Measurements from ENCODE around the gene CTBP2.

The CTBP2 gene

GRCh38 chr10:125113691-125114371, 46.5 kb downstream of the CTBP2 start:
- peak in 1 of 10 donors; percentile 64 for DNase-seq
- intact Hi-C loops (cut with DNase I), result no loop called here

GRCh38 chr10:125112697-125113494, 47.5 kb downstream of the CTBP2 start:
- intact Hi-C loops (cut with DNase I), result no loop called here
- DNase-seq, result no peak

- intact Hi-C loops (cut with DNase I), result no loop called here
- DNase-seq, result no peak
Observed at GRCh38 chr10:125111118-125111727, 49.1 kb downstream of the CTBP2 start.

GRCh38 chr10:125107965-125108580, 52.3 kb downstream of the CTBP2 start:
- no peak for DNase-seq
- intact Hi-C loops (cut with DNase I), result no loop called here

- intact Hi-C loops (cut with DNase I), result no loop called here
Observed at GRCh38 chr10:125107166-125107949, 53.0 kb downstream of the CTBP2 start.

GRCh38 chr10:125106586-125106985, 53.8 kb downstream of the CTBP2 start:
- intact Hi-C loops (cut with DNase I), result no loop called here
- peak in 1 of 10 donors; percentile 20 for DNase-seq

More at GRCh38 chr10:125107166-125107949, 53.0 kb downstream of the CTBP2 start:
- DNase-seq, result peak in 1 of 10 donors; percentile 9

- peak in 1 of 10 donors; percentile 70 for DNase-seq
- intact Hi-C loops (cut with DNase I), result no loop called here
Observed at GRCh38 chr10:125105706-125106255, 54.6 kb downstream of the CTBP2 start.

- DNase-seq, result peak in 1 of 10 donors; percentile 33
- intact Hi-C loops (cut with DNase I), result no loop called here
Observed at GRCh38 chr10:125105155-125105554, 55.2 kb downstream of the CTBP2 start.

- intact Hi-C loops (cut with DNase I), result no loop called here
- DNase-seq, result no peak
Observed at GRCh38 chr10:125104559-125104958, 55.8 kb downstream of the CTBP2 start.

- intact Hi-C loops (cut with DNase I), result no loop called here
- DNase-seq, result peak in 1 of 10 donors; percentile 52
Observed at GRCh38 chr10:125103924-125104323, 56.4 kb downstream of the CTBP2 start.

GRCh38 chr10:125103466-125103865, 56.9 kb downstream of the CTBP2 start:
- intact Hi-C loops (cut with DNase I), result no loop called here
- peak in 2 of 10 donors; percentile 48 to 54 for DNase-seq

GRCh38 chr10:125102821-125103220, 57.5 kb downstream of the CTBP2 start:
- DNase-seq, result peak in 2 of 10 donors; percentile 21 to 52

GRCh38 chr10:125102246-125102645, 58.1 kb downstream of the CTBP2 start:
- peak in 1 of 10 donors; percentile 23 for DNase-seq
- intact Hi-C loops (cut with DNase I), result no loop called here

More at GRCh38 chr10:125102821-125103220, 57.5 kb downstream of the CTBP2 start:
- intact Hi-C loops (cut with DNase I), result no loop called here

- DNase-seq, result peak in 1 of 10 donors; percentile 5
- intact Hi-C loops (cut with DNase I), result no loop called here
Observed at GRCh38 chr10:125101581-125101980, 58.8 kb downstream of the CTBP2 start.

- peak in 2 of 10 donors; percentile 69 to 76 for DNase-seq
- intact Hi-C loops (cut with DNase I), result no loop called here
Observed at GRCh38 chr10:125101049-125101448, 59.3 kb downstream of the CTBP2 start.

- peak in 1 of 10 donors; percentile 72 for DNase-seq
- intact Hi-C loops (cut with DNase I), result no loop called here
Observed at GRCh38 chr10:125097409-125098070, 62.8 kb downstream of the CTBP2 start.

- intact Hi-C loops (cut with DNase I), result no loop called here
- no peak for DNase-seq
Observed at GRCh38 chr10:125096975-125097374, 63.4 kb downstream of the CTBP2 start.

- intact Hi-C loops (cut with DNase I), result no loop called here
- DNase-seq, result no peak
Observed at GRCh38 chr10:125096371-125096770, 64.0 kb downstream of the CTBP2 start.

GRCh38 chr10:125095776-125096175, 64.6 kb downstream of the CTBP2 start:
- DNase-seq, result peak in 1 of 10 donors; percentile 36
- intact Hi-C loops (cut with DNase I), result no loop called here
